GM21619 (cell line): ENCODE data around the gene NUDT13.
A peak's percentile ranks its signal among the peaks of the same experiment; 100 is the strongest.

Experiments
- ATAC-seq: cut with Tn5 transposase; IDR thresholded peaks from one replicate; pipeline ENCODE4 v1.9.1; 2021; ENCODE audit not compliant: unreplicated experiment

Gene NUDT13

GRCh38 chr10:73110345-73110849 is at the start of gene NUDT13:
TSS of gene NUDT13 (plus strand) at chr10:73110455. CDS start at chr10:73114366, 3,911 bp downstream.
- ATAC-seq: peak; percentile 66

DNA sequence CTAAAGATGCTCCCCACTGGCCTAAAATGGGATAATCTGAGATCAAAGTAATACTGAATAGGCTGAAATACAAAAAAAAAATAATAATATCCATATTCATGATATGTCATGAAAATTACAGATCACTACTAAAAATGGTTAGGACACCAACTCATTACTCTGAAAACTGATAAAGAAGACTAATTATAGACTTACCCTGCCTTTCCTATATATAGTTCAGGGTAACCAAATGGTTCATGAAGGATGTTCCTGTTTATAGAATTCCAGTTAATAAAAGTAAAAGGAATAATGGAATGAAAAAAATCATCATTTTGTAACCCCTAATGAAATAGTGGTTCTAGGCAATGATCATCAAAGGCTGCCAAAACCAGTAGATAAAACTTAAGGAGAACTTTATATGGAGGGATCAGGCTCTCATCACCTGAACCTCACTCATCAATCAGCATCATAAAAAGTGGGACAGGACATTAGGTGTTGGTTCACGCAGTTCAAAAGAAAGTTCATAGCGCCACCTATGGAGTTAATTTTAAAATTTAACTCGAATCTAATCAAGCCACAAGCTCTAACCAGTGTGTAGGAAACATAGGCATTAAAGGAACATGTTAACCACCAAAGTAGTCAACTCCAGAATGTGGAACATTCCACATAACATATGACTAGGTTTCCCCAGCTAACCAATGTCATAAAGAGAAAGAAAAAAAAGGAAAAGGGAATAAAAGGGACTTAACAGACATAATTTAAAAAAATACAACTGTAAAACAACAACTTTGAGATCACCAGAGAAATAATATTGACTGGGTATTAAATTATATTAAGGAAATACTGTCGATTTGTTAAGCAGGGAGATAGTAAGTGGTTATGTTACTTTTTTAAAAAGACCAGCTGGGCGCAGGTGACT is 49.3 kb upstream of the NUDT13 start:
- ATAC-seq: no peak

DNA sequence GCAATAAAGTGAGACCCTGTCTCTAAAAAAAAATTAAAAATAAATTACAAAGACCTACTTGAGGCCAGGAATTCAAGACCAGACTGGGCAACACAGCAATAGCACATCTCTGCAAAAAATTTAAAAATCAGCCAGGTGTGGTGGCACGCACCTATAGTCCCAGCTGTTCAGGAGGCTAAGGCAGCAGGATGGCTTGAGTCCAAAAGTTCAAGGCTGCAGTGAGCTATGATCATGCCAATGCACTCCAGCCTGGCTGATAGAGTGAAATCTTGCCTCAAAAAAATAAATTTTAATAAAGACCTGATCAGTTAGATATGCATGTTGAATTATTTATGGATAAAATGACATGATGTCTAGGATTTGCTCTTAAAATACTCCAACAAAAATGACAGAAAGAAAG is 48.5 kb upstream of the NUDT13 start:
- ATAC-seq: no peak

- ATAC-seq: no peak
Measured at GRCh38 chr10:73065441-73065840, 44.8 kb upstream of the NUDT13 start.

- no peak for ATAC-seq
Measured at GRCh38 chr10:73073627-73074026, 36.6 kb upstream of the NUDT13 start.

- ATAC-seq: no peak
Measured at GRCh38 chr10:73075829-73076228, 34.4 kb upstream of the NUDT13 start.

DNA sequence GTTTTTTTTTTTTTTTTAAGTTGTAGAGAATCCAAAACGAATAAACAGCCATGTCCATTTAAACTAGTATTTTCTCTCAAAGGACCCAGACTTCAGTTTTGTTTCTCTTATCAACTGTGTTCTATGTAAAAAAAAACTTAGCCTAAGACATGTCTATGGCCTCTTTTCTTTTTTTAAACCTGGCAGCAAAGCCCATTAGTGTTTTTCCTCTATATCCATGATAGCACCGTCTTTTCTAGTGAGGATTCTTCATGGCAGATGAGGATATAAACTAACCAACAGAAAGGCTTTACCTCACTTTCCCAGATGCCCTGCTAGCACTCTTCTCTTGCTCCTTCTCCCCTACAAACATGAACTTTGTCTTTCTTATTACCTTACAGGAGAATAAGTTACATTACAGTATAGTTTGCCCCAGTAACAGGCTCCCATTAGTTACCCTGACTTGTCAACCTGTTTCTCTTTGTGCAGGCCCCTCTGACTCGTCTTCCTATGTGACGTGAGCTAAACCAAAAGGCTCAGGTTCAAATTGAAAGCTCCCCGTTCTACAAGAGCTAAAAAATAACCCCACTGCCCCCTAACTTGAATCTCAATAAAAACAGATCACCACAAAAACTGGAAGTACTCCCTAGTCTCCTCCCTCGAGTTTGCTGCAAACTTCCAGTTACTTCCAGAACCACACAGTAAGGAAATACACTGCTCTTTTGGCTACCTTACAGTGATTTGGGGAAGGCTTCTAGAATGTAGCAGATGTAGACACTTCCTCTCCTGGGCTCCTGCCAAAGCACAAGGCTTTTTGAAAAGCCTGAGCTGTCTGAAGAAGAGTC is 33.7 kb upstream of the NUDT13 start:
- no peak for ATAC-seq

DNA sequence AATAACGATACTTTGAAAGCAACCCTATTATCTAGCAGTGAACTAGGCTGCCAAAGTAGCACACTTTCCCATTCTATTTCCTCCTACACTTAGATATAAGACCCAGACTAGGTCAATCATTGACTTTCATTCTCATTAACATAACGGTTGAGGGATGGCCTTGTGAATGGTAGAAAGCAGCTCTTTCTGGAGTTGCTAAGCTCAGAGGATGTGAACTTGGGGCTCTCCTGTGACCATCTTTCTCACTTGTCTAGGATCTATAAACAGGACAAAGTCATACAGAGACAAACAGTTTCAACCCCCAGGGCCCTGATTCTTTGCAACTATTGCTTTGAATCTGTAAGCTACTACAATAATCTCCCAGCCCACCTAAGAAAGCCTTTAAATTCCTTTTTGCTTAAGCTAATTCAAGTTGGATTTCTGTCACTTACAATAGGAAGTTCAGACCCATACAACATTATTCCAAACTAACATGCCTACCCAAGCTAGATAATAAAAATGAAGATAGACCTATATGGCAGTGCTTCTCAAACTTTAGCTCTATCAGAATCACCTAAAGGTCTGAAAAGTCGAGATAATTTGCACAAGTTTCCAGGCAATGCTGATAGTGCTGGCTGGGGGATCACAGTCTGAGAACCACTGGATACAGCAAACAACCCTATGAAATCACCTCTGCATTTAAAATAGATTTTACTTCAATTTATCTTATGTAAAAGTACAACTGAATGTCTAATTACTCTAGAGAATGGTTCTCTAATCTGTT is 30.3 kb upstream of the NUDT13 start:
- peak; percentile 76 for ATAC-seq

DNA sequence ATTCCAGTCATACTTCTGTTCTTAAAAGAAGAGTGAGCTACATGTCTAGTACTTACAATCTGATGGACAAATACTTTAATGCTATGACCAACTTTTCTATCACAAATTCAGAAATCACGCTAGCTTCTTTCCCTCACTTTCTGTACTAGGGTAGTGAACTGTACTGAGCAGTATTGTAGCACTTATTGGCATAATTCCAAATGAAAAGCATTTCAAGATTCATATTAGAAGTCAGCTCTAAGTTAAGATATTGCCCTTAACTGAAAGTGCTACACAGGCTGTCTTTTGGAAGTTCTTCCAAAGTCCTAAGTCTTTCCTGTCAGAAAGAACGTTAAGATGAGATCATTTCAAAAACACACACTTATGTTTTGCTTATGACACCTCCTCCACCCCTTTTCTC is 27.0 kb upstream of the NUDT13 start:
- ATAC-seq: no peak

DNA sequence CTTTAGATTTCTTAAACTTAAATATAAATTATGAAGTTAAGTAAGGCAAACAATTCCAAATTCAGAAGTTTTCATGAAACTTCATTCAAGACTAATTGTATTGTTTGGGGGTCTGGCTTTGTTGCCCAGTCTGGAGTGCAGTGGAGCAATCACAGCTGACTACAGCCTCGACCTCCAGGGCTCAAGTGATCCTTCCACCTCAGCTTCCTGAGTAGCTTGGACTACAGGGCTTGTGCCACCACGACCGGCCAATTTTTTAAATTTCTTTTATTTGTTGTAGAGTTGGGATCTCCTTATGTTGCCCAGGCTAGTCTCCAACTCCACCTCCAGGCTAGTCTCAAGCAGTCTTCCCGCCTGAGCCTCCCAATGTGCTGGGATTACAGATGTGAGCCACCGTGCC is 26.0 kb upstream of the NUDT13 start:
- ATAC-seq: no peak

DNA sequence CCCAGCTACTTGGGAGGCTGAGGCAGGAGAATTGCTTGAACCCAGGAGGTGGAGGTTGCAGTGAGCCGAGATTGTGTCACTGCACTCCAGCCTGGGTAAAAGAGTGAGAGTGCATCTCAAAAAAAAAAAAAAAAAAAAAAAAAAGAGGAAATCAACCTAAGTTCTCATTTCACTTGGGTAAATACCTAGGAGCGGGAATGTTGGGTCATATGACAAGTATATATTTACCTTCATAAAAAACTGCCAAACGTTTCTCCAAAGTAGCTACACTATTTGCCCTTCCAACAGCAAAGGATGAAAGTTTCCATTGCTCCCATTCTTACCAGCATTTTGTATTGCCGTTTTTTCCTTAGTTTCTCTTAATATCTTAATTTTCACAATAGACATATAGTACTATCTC is 23.4 kb upstream of the NUDT13 start:
- ATAC-seq: no peak

DNA sequence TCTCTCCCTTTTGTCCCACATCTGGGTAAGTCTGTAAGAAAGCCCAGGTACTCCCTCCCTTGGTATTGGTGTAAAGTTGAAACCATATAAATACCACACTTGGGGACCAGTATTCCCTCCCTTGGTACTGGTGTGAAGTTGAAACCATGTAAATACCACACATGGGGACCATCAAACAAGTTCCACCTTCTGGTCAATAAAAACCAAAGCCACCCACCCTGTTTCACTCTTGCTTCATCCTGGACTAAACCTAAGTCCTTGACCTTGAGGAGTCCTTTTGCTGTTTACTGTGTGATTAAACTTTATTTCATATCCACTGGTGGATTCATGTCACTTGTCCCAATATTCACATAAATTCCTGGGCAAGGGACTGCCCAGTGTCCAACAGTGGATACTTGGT is 22.0 kb upstream of the NUDT13 start:
- no peak for ATAC-seq

DNA sequence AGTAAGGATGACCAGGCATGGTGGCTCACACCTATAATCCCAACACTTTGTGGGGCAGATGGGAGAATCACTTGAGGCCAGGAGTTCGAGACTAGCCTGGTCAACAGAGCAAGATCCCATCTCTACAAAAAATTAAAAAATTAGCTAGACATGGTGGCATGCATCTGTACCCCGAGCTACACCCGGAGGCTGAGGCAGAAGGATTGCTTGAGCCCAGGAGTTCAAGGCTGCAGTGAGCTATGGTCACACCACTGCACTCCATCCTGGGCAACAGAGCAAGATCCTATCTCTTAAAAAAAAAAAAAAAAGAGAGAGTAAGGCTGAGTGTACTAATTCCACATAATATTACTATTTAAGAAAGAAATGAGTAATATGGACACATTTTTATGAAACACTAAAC is 17.4 kb upstream of the NUDT13 start:
- ATAC-seq: no peak

DNA sequence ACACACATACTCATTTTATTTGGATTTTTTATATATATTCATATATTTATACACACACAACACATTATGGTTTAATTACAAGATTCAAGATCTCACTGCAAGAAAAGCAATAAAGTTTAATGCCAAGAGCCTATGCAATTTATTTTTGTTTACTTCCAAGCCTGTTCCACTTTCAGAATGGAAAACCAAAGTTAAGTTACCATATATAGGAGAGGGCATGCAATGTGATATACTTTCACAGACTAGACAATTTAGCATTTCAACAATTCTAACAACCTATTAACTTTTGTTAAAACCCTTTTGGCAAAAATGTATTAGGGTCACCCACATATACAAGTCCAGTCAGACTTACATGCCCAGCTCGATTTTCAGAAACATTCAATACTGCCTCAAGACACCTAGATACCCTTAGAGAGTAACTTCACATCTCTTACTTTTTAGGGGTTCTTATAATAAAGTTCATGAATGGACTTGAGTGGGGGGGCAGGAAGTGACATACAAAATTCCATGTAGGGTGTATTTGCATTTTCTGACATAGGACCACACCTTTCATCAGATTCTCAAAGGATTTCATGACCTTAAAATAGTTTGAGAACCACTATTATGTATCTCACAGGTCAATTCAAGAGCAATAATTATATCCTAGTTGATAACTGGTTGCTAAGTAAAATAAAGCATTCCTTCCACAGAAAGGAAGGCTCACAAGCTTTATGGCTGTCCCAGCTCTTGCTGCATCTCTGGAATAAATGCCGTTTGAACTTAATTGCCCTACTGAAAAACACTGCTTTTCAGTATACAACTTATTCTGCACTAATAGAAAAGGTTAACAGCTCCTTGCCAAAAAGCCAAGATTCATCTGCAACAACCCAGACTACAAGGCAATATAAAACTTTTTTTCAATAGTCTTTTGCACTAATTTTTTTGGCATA is 16.1 kb upstream of the NUDT13 start:
- ATAC-seq: no peak

GRCh38 chr10:73094986-73095480 is 15.2 kb upstream of the NUDT13 start:
- ATAC-seq: no peak

DNA sequence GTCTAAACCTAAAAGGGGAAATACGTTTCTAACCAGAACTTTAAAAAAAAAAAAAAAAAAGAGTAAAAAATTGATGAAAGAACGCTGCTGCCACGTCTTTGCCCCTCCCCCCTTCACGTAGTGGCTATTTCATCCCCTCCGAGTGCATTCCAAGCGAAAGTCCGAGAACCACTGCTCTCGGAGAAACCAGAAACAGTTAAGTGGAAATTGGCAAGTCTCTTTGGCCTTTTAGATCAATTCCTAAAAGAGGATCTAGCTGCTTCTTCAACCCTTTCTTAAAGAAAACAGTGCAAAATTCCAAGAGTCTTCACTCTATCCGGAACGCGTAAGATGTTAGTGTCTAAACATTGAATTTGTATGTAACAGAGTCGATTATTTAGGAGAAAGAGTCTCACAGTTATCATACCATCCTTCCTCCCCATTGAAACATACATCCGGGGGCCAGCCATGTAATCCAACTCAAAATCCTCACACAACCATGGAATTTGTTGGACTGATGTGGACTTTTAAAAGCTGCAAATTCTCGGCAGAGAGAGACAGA is 14.7 kb upstream of the NUDT13 start:
- no peak for ATAC-seq

DNA sequence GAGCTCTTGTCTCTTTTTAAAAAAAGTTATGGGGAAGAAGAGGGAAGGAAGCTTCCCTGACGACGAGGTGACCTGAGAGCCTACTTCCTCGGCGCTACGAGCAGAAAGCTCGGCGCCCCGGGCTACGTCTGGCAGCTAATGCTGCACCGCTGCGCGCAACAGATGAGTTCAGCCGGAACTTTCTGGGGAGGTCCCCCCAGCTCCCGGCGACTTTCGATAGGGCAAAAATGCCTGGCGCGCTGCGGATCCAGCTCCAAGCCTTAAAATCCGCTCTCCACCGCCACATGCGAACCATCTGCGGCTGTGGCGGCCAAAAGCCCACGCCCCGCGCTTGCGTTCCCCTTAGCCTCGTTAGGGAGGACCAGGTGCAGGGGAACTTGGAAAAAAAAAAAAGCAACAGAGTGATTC is 14.2 kb upstream of the NUDT13 start:
- ATAC-seq: peak; percentile 24

GRCh38 chr10:73096449-73097304 is 13.6 kb upstream of the NUDT13 start, which contains the start of gene P4HA1:
TSS of gene P4HA1 (minus strand) at chr10:73096866. CDS start at chr10:73074883, 21,983 bp downstream.
- ATAC-seq: peak; percentile 82

DNA sequence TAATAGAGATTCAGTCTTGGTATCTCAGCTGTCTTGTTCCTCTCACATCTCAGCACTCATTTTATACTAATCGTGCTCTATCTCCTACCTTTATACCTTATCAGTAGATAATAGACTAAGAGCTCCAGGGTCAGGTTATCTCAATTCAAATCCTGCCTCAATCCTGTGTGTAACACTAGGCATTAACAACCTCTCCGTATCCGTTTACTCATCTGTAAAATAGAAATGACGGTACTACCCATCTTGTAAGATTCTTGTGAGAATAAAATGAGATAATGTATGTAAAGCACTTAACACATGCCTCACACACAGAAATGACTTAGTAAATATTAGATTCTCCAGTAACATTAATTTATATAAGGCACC is 13.0 kb upstream of the NUDT13 start:
- ATAC-seq: no peak
